GM21786 (cell line): Measurements from ENCODE around the gene FRRS1.

Experiments used
- ATAC-seq: cut with Tn5 transposase; IDR thresholded peaks from one replicate; pipeline ENCODE4 v1.9.1; 2021; ENCODE audit not compliant: unreplicated experiment

The FRRS1 gene

DNA sequence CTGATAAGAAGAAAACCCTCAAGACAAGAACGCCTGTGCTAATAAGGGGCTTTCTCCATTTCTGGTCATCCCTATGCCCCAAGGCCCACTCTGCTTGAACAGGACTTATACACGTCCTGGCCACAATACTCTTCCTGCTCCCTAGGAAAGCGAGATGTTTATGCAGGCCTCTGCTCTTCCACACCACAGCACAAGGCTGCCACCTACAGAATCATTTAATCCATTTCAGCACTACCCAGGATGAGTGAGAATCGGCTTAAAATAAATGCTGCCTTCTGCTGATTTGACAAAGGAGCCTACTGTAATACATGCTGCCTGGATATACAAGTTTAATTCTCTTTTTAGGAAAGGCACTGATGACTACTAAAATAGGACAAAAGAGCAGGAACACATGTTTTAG, 29.4 kb downstream of the FRRS1 start:
- ATAC-seq: peak; percentile 68

DNA sequence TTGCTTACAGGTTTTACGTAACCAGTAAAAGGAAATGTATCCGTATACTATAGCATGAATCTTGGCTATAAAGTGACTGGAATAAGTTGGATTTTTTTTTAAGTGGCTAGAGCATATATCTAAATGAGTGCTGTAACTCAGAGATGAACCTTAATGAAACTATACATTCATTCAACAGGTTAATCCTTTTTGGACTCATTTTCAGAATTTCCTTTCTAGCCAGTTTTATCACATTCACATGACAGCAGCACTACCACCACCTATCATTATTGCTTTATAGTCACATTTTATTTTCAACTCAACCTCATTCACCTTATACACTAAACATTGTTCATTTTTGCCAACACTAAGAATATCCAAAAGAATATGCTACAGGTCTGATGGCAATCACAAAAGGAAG, 30.6 kb downstream of the FRRS1 start:
- no peak for ATAC-seq

DNA sequence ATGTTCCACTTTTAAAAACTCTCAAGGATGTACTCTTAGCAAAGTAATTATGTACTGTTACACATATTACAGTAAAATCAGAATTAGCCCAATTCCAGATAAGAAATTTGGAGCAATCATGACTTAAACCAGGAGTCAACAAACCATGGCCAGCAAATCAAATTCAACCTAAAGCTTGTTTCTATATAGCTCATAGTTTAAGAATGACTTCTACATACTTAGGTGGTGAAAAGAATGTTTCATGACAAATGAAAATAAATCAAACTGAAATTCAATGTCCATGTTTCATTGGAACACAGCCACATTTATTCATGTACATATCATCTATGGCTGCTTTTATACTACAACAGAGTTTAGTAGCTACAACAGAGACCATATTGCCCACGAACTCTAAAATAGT, 35.1 kb downstream of the FRRS1 start:
- no peak for ATAC-seq

DNA sequence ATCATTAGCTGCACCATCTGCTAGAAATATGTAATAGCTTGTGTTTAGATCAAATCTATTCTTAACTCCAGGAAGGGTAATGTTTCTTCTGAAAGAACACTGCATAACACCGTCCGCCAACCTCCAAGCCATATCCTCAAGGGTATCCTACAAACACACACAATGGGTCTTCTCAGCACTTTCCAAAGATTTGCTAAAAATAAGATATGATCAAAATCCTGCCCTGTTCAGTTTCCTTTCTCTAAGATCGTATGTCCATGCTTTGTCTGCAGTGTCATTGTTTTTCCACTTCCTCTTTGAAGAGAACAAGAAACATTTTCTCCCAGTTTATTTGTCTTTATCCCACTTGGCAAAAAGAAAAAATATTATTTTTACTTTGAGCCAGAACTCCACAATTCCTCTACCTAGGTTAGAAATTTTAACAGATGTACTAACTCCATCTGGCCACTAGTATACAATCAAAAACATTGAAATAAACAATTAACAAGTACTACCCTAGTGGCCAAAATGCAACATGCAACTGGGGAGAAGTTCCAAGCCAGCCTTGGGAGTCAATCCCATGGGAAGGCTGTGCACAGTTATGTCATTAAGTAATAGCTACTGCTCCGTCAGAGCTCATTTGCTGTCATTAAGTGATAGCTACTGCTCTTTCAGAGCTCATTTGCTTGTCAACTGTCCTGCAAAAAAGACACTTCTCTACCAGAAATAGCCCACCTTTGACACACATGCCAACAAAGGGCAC, 37.8 kb downstream of the FRRS1 start:
- ATAC-seq: no peak

GRCh38 chr1:99727575-99728185, 38.8 kb downstream of the FRRS1 start:
- no peak for ATAC-seq

DNA sequence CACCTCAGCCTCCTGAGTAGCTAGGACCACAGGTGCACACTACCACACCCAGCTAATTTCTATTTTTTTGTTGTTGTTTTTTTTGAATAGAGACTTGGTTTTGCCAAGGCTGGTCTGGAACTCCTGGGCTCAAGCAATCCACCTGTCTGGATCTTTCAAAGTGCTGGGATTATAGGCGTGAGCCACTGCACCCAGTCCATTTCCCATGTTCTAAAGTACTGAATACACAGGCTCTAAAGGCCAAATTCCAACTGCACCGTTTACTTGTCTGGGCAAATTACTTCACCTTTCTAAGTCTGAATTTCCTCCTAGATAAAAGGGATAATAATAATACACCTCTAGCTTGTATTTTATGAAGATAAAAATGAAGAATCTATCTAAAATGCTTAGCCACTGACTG, 39.6 kb downstream of the FRRS1 start:
- no peak for ATAC-seq

DNA sequence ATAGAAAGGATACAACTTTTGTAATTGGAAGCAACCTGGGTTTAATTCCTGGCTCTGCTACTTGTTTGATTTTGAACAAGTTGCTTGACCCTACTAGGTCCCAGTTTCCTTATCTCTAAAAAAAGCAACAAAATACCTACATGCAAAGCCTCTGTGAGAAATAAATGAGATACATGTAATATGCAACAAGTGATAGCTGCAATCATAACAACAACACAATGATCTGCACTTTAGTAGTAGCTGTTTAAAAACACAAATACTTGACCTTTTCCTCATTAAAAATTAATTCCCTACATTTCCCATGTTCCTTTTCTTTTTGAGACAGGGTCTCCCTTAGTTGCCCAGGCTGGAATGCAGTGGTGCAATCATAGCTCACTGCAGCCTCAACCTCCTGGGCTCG, 40.0 kb downstream of the FRRS1 start:
- no peak for ATAC-seq

GRCh38 chr1:99725996-99726395, 40.4 kb downstream of the FRRS1 start:
- no peak for ATAC-seq

DNA sequence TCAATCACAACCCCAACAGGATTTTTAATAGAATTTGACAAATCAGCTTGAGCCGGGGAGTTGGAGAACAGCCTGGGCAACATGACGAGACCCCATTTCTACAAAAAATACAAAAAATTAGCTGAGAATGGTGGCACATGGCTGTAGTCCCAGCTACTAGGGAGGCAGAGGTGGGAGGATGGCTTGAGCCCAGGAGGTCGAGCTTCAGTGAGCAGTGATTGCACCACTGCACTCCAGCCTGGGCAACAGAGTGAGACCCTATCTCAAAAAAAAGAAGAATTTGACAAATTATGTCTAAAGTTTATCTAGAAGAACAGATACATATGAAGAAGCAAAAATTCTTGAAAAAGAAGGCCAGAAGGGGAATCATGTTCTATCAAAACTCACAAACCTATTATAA, 43.2 kb downstream of the FRRS1 start:
- no peak for ATAC-seq

DNA sequence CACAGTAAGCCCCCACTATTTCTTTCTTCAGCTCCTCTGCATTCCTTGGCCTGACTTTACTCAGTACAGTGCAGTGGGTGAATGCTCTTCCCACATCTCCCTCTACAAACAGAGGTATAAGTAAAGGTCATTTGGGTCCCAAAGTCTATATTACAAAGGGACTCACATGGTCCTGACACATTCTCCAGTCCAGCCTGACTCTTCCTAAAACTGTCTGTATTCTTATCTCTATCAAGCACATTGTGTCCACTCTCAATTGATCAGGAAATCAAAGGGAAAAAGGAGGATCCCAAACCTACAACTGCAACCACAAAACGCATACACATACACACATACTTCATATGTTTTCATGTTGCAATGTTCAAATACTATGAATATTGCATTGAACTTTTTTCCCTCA, 49.4 kb downstream of the FRRS1 start:
- no peak for ATAC-seq

DNA sequence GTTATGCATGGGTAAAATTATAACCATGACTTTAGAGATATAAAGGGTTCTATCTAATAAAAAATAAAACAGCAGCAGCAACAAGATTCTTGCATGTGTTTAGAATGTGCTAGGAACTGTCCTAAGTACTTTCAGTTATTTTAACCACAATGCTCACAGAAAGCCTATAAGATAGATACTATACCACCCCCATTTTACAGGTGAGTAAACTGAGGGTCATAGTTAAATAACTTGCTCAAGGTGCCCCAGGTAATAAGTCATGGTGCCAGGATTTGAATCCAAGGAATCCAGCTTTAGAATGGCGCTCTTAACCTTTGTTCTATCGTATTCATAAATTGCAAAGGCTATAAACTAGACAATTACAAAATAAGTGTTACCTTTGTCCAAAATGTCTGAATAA, 53.4 kb downstream of the FRRS1 start:
- no peak for ATAC-seq

- no peak for ATAC-seq
Measured at GRCh38 chr1:99710994-99711393, 55.4 kb downstream of the FRRS1 start.

DNA sequence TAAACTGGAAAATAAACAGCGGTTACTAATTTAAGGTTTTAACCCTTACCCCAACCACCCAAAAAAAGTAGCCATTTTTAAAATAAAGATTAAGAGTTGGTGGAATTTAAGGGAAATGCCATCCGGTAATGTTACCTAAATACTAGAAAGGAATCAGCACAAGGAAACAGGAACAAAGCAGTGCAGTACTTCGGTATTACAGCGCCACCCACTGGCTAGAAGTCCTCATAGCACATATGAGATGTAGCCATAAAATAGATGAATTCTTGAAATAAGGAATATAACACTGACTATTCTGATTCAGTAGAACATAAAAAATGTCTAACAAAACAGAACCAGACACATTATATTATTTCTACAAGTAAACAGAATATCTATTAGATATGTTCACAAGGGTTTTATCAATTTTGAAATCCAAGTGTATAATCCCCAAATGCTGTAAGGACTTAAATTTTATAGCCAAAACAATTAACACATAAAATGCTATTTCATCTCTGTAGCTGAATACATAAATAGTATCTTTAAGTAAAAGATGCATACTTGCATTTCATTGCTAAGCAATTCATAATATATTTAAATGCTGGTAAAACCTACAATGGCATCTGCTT, 58.8 kb downstream of the FRRS1 start:
- peak; percentile 87 for ATAC-seq

GRCh38 chr1:99705385-99705784, 61.0 kb downstream of the FRRS1 start:
- ATAC-seq: no peak

DNA sequence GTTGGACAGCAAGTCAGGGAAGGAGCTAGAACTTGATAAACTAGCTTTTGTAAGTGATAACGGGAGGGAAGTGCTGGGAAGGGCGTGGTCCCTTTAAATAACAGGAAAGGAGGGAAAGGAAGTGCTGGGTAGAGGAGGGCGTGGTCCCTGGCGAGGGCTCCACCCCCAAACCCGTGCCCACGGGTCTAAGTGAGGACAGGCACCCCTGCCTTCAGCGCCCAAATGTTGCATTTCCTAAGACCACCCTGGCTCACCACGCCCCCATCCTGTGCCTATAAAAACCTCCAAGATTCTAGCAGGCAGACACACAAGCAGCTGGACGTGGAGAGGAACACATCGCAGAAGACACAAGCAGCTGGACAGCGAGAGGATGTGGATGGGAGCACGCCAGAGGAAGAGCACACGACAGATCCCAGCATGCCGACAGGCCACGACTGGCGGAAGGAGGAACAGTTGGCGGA, 62.0 kb downstream of the FRRS1 start:
- ATAC-seq: no peak

GRCh38 chr1:99702221-99702620, 64.2 kb downstream of the FRRS1 start:
- ATAC-seq: no peak

GRCh38 chr1:99700020-99700419, 66.4 kb downstream of the FRRS1 start:
- ATAC-seq: no peak

- ATAC-seq: no peak
Measured at GRCh38 chr1:99697580-99697979, 68.9 kb downstream of the FRRS1 start.

DNA sequence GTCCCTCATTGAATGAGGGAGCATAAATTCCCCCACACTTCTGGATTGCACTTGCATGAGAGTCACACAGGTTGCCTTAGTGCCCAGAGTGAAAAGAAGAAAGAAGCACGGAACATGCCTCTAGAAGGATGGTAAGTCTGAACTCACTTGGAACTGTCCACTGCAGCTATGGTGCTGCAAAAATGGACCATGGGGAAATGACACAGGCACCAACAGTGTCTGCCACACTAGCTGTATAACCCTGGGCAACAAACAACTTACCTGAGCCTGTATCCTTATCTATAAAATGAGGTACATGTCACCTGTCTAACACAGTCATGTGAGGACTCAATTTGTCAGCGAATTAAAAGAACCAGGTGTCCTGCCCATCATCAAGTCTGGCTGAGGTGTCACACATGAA, 69.8 kb downstream of the FRRS1 start:
- no peak for ATAC-seq

DNA sequence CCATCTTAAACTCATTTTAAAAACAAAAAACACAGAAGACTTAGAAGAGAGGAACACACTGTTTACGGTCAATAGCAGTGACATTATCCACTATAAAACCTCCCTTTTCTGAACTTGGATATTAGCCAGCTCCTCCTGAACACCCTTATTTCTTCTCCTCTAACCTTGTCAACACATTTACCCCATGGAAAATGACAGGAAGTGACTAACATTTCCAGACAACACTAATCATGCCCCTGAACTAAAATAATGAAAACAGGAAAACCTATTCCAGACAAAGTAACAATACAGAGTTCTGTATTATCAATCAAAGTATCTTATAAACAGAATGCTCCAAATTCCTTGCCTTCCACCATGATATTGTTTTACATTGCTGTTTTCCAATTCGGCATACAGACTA, 75.3 kb downstream of the FRRS1 start:
- ATAC-seq: no peak

DNA sequence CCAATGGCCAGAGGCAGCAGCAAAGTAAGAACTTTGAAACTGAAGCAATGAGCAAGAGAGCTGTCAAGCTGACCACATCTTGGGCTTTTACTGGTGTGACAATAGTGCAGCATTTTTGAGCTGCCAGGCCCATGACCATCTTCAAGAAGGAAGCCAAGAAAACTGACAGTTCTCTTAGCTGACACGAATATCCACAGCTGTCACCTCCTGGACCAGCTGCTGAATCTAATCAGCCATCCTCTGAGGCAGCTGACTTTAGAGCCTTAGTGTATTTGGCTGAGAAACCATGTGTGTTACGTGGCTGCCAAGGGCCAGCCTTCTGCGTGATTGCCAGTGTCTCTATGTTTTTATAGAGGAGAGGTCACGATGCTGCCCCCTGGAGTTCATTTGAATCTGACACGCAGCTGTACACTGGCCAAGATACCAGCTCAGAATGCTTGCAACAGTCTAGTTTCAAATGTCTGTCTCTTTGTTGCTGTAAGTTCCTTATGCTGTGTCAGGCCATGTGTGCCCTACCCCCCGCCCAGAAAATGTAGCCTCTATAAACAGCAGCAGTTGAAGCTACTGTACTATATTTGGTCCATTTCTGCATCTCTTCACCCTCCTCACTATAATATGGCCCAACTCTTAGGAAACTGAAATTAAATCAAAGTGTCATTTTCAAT, 80.8 kb downstream of the FRRS1 start:
- peak; percentile 96 for ATAC-seq

GRCh38 chr1:99682291-99682751, 84.1 kb downstream of the FRRS1 start:
- no peak for ATAC-seq
